HepG2 (cell line): ENCODE results near the gene CHKB. TPM values are rescaled to one million over a fixed set of nuclear protein-coding genes. Genes with fewer than 3 reads are reported as not detected.
A peak's percentile ranks its signal among the peaks of the same experiment; 100 is the strongest.

Source experiments
- AHDC1 ChIP-seq: sonication (generic); formaldehyde crosslinking; IDR thresholded peaks from 2 replicates; pipeline ENCODE4 v1.5.1; 2020; ENCODE audit warnings: mild to moderate bottlenecking, missing genetic modification reagents, borderline replicate concordance
- CREB3 ChIP-seq: sonication (generic); formaldehyde crosslinking; IDR thresholded peaks from 2 replicates; pipeline ENCODE4 v1.5.0; 2020; ENCODE audit warnings: missing genetic modification reagents
- ELF4 ChIP-seq: sonication (generic); formaldehyde crosslinking; IDR thresholded peaks from 2 replicates; pipeline ENCODE4 v1.5.0; 2020; ENCODE audit warnings: missing genetic modification reagents, mild to moderate bottlenecking, moderate library complexity, borderline replicate concordance
- GLMP ChIP-seq: sonication (generic); formaldehyde crosslinking; IDR thresholded peaks from 2 replicates; pipeline ENCODE4 v1.9.0; 2021; ENCODE audit warnings: missing genetic modification reagents, mild to moderate bottlenecking, borderline replicate concordance
- HCFC1 ChIP-seq: fragments of 150-350 bp; IDR thresholded peaks from 2 replicates; pipeline ENCODE4 v1.6.1; 2014; ENCODE audit warnings: low read depth, low read length
- HIC2 ChIP-seq: sonication (generic); formaldehyde crosslinking; IDR thresholded peaks from 2 replicates; pipeline ENCODE4 v1.9.0; 2022; ENCODE audit warnings: low read depth, missing genetic modification reagents
- RFXANK ChIP-seq: IDR thresholded peaks from 2 replicates; pipeline ENCODE4 v1.6.1; 2016
- ZBTB20 ChIP-seq: sonication (generic); formaldehyde crosslinking; IDR thresholded peaks from 2 replicates; pipeline ENCODE4 v1.8.1; 2023; ENCODE audit warnings: missing genetic modification reagents, low read depth, mild to moderate bottlenecking, borderline replicate concordance
- ZBTB40 ChIP-seq, 2 experiments: fragments of 450-650 bp in 1 of 2; sonication (generic) in 1 of 2; formaldehyde crosslinking in 1 of 2; IDR thresholded peaks; 2 replicates each; pipeline versions ENCODE4 v1.6.1 to v1.8.0; 2016 to 2022; ENCODE audit warnings: antibody characterized with exemption in 1 of 2, mild to moderate bottlenecking in 1 of 2, missing genetic modification reagents in 1 of 2
- polyA plus RNA-seq, 8 experiments: library from polyadenylated mRNA; depleted of rRNA in 3 of 8; stranded (reverse) in 7 of 8; unstranded in 1 of 8; fragments of >200 nt; fragmentation: Illumina TruSeq in 4 of 8; extraction: Trizol in 4 of 8; gene quantifications; 2 replicates each; pipeline versions ENCODE4 v1.2.1 to v1.2.3, GENCODE V29; 2011 to 2016; ENCODE audit warnings: low read depth in 4 of 8, missing spikeins in 1 of 8, mixed read lengths in 1 of 8; ENCODE audit not compliant: insufficient read depth in 1 of 8
- total RNA-seq, 5 experiments: library from RNA; depleted of rRNA; stranded (reverse); fragments of >200 nt; fragmentation: Illumina TruSeq; extraction: Trizol; gene quantifications; 2 replicates each; pipeline ENCODE4 v1.2.3, GENCODE V29; 2016; ENCODE audit warnings: low read depth in 1 of 5

The CHKB gene
- total and polyA plus RNA-seq, 2 of the 13 experiments (the other 11 are each of a cell fraction or from before 2014, with no cell fraction given), result 24.5 to 42.7 TPM

GRCh38 chr22:50628543-50629134 is 46.0 kb upstream of the CHKB start (continued):
- TF ChIP-seq HIC2 (CRISPR knock-in tag) (no peak), ZBTB40 (IDR thresholded peaks at IDR 0.05) (no peak), ZBTB40 (CRISPR knock-in tag; IDR thresholded peaks at IDR 0.05) (no peak), ELF4 (CRISPR knock-in tag) (no peak), RFXANK (CRISPR knock-in tag) (no peak), CREB3 (CRISPR knock-in tag) (no peak), HCFC1 (no peak), GLMP (CRISPR knock-in tag) (no peak), AHDC1 (CRISPR knock-in tag) (no peak), ZBTB20 (CRISPR knock-in tag) (0 out of 2 replicates have a peak, but pooled peaks have one; percentile 1)
